SK-N-SH (cell line): ENCODE results near the gene DDX1. TPM values are rescaled to one million over a fixed set of nuclear protein-coding genes. Genes with fewer than 3 reads are reported as not detected.

Source experiments
- CTCF ChIA-PET: fragments of 300-600, 350-600 bp; formaldehyde crosslinking; extraction: SDS; loops from one replicate; lab custom pipeline; 2021; lab: Yijun Ruan, JAX
- POLR2A ChIA-PET: fragments of 350-600 bp; sonication (Branson Sonifier 250); formaldehyde crosslinking; extraction: SDS; loops from one replicate; lab custom pipeline; 2020; ENCODE audit warnings: antibody characterized with exemption, inconsistent platforms; lab: Yijun Ruan, JAX
- DNase-seq: peaks from one replicate; pipeline ENCODE4 v3.0.0; 2012
- H2AFZ ChIP-seq: fragments of 200-600 bp; sonication (generic); 2 replicates; pipeline ENCODE4 v1.8.1; 2016; ENCODE audit warnings: antibody characterized with exemption, mild to moderate bottlenecking, low read depth
- H3F3A ChIP-seq: fragments of 200-600 bp; sonication (generic); replicated peaks from 2 replicates; pipeline ENCODE3; 2016; ENCODE audit warnings: antibody characterized with exemption, mild to moderate bottlenecking; ENCODE audit not compliant: insufficient read depth
- H3K27ac ChIP-seq, 2 experiments: fragments of 200-500 bp in 1 of 2; fragments of 200-600 bp in 1 of 2; sonication (Bioruptor generic) in 1 of 2; sonication (generic), shearing (Covaris generic) in 1 of 2; 2 replicates each; pipeline versions ENCODE4 v1.5.1 to v1.6.1; 2014 to 2016; ENCODE audit warnings: low read depth in 2 of 2, inconsistent platforms in 1 of 2, low read length in 1 of 2, mild to moderate bottlenecking in 1 of 2, mixed read lengths in 1 of 2
- H3K27me3 ChIP-seq: fragments of 200-600 bp; sonication (generic), shearing (Covaris generic); 2 replicates; pipeline ENCODE4 v1.6.1; 2016; ENCODE audit warnings: mixed run types; ENCODE audit not compliant: insufficient read depth
- H3K36me3 ChIP-seq, 2 experiments: fragments of 200-500 bp in 1 of 2; fragments of 200-600 bp in 1 of 2; sonication (Bioruptor generic) in 1 of 2; sonication (generic) in 1 of 2; replicated peaks in 1 of 2; 2 replicates each; pipeline versions ENCODE3 to v1.5.1; 2014 to 2016; ENCODE audit warnings: low read length in 1 of 2, mild to moderate bottlenecking in 1 of 2; ENCODE audit not compliant: insufficient read depth in 2 of 2, control insufficient read depth in 1 of 2
- H3K4me1 ChIP-seq, 2 experiments: fragments of 200-500 bp in 1 of 2; fragments of 200-600 bp in 1 of 2; sonication (Bioruptor generic) in 1 of 2; sonication (generic), shearing (Covaris generic) in 1 of 2; 2 replicates each; pipeline versions ENCODE4 v1.5.1 to v1.6.1; 2014 to 2016; ENCODE audit warnings: low read depth in 1 of 2, low read length in 1 of 2, mixed run types in 1 of 2; ENCODE audit not compliant: insufficient read depth in 2 of 2, control insufficient read depth in 1 of 2
- H3K4me2 ChIP-seq: fragments of 200-600 bp; sonication (generic), shearing (Covaris generic); 2 replicates; pipeline ENCODE4 v1.6.1; 2017; ENCODE audit warnings: mixed run types
- H3K4me3 ChIP-seq, 2 experiments: fragments of 200-500 bp in 1 of 2; fragments of 200-600 bp in 1 of 2; sonication (Bioruptor generic) in 1 of 2; sonication (generic), shearing (Covaris generic) in 1 of 2; 2 replicates each; pipeline versions ENCODE4 v1.5.1 to v1.8.1; 2014 to 2016; ENCODE audit warnings: low read depth in 2 of 2, inconsistent platforms in 1 of 2, low read length in 1 of 2, mild to moderate bottlenecking in 1 of 2, mixed read lengths in 1 of 2, moderate library complexity in 1 of 2
- H3K79me2 ChIP-seq: fragments of 200-600 bp; sonication (generic); 2 replicates; pipeline ENCODE4 v1.8.1; 2017; ENCODE audit warnings: mild to moderate bottlenecking; ENCODE audit not compliant: insufficient read depth
- H3K9ac ChIP-seq: fragments of 200-600 bp; sonication (generic); 2 replicates; pipeline ENCODE4 v1.6.1; 2017; ENCODE audit warnings: mixed run types
- H3K9me2 ChIP-seq: fragments of 200-600 bp; sonication (generic); 2 replicates; pipeline ENCODE4 v1.6.1; 2017; ENCODE audit warnings: mixed run types
- H3K9me3 ChIP-seq: fragments of 200-600 bp; sonication (generic); 2 replicates; pipeline ENCODE4 v1.6.1; 2017; ENCODE audit warnings: mixed run types, mild to moderate bottlenecking, moderate library complexity
- H4K20me1 ChIP-seq: fragments of 200-600 bp; sonication (generic); 2 replicates; pipeline ENCODE4 v1.6.1; 2017; ENCODE audit warnings: mild to moderate bottlenecking, mixed run types; ENCODE audit not compliant: insufficient read depth
- CHD2 ChIP-seq: fragments of 150-350 bp; IDR thresholded peaks from 2 replicates; pipeline ENCODE4 v1.6.1; 2018; ENCODE audit warnings: low read length; ENCODE audit not compliant: partially characterized antibody
- EP300 ChIP-seq, 2 experiments: IDR thresholded peaks; 2 replicates each; pipeline versions ENCODE4 v1.4.0 to v1.6.1; 2012; ENCODE audit warnings: borderline replicate concordance in 1 of 2, low read depth in 1 of 2, low read length in 1 of 2
- EZH2phosphoT487 ChIP-seq: fragments of 200-600 bp; sonication (generic); IDR thresholded peaks from 2 replicates; pipeline ENCODE4 v1.6.1; 2017; ENCODE audit warnings: low read depth, mixed run types, mild to moderate bottlenecking, antibody characterized with exemption, moderate library complexity, borderline replicate concordance
- FOSL2 ChIP-seq: IDR thresholded peaks from 2 replicates; pipeline ENCODE4 v1.4.0; 2012; ENCODE audit warnings: low read depth, mild to moderate bottlenecking, moderate library complexity, borderline replicate concordance
- FOXJ3 ChIP-seq: sonication (generic); formaldehyde crosslinking; IDR thresholded peaks from 2 replicates; pipeline ENCODE4 v1.5.1; 2020; ENCODE audit warnings: mild to moderate bottlenecking, missing genetic modification reagents
- GABPA ChIP-seq: IDR thresholded peaks from 2 replicates; pipeline ENCODE4 v1.4.0; 2012; ENCODE audit warnings: low read depth, mild to moderate bottlenecking
- JUND ChIP-seq: IDR thresholded peaks from 2 replicates; pipeline ENCODE4 v1.4.0; 2012
- MEF2A ChIP-seq: IDR thresholded peaks from 2 replicates; pipeline ENCODE4 v1.4.0; 2012; ENCODE audit warnings: low read depth, borderline replicate concordance
- MXI1 ChIP-seq: IDR thresholded peaks from 2 replicates; pipeline ENCODE4 v1.6.1; 2012; ENCODE audit warnings: mild to moderate bottlenecking, low read depth, low read length, improper control_type of control experiment
- NFIC ChIP-seq: IDR thresholded peaks from 2 replicates; pipeline ENCODE4 v1.4.0; 2012; ENCODE audit warnings: borderline replicate concordance
- POLR2AphosphoS5 ChIP-seq: IDR thresholded peaks from 2 replicates; pipeline ENCODE4 v1.6.1; 2012; ENCODE audit warnings: low read depth, low read length
- RFX5 ChIP-seq: IDR thresholded peaks from 2 replicates; pipeline ENCODE4 v1.6.1; 2012; ENCODE audit warnings: mild to moderate bottlenecking, improper control_type of control experiment, low read length
- TAF1 ChIP-seq: IDR thresholded peaks from 2 replicates; pipeline ENCODE4 v1.6.1; 2012; ENCODE audit warnings: low read depth, mild to moderate bottlenecking, low read length, moderate library complexity, borderline replicate concordance
- TCF12 ChIP-seq: IDR thresholded peaks from 2 replicates; pipeline ENCODE4 v1.4.0; 2012
- TEAD4 ChIP-seq: IDR thresholded peaks from 2 replicates; pipeline ENCODE4 v1.4.0; 2012; ENCODE audit warnings: mild to moderate bottlenecking, borderline replicate concordance; ENCODE audit not compliant: insufficient read depth
- YY1 ChIP-seq: IDR thresholded peaks from 2 replicates; pipeline ENCODE4 v1.4.0; 2012; ENCODE audit warnings: low read depth, mild to moderate bottlenecking
- WGBS: methylation state at CpG from one replicate; pipeline ENCODE4 v1.1.6; 2017; ENCODE audit warnings: low lambda C conversion rate; 5-methylcytosine and 5-hydroxymethylcytosine counted together
- polyA plus RNA-seq, 3 experiments: library from polyadenylated mRNA; depleted of rRNA; stranded (reverse); fragments of >200 nt; gene quantifications; 2 replicates each; pipeline ENCODE4 v1.2.3, GENCODE V29; 2012
- TF ChIP-seq, protein P1 (sequence below): IDR thresholded peaks from 2 replicates; pipeline ENCODE4 v1.6.1; 2012; ENCODE audit warnings: mild to moderate bottlenecking, low read depth, low read length, moderate library complexity
- TF ChIP-seq, protein P2 (sequence below): fragments of 150-350 bp; IDR thresholded peaks from 2 replicates; pipeline ENCODE4 v1.6.1; 2016; ENCODE audit warnings: mild to moderate bottlenecking, low read depth, low read length
- TF ChIP-seq, protein P3 (sequence below): IDR thresholded peaks from 2 replicates; pipeline ENCODE4 v1.4.0; 2012; ENCODE audit warnings: low read depth, borderline replicate concordance
- TF ChIP-seq, protein P4 (sequence below): fragments of 200-600 bp; sonication (generic); IDR thresholded peaks from 2 replicates; pipeline ENCODE4 v1.6.1; 2017; ENCODE audit warnings: antibody characterized with exemption, mild to moderate bottlenecking, moderate library complexity

DDX1 gene
- polyA plus RNA-seq, 1 of the 3 experiments (the other 2 are of a cell fraction), result 54.5 TPM

DNA sequence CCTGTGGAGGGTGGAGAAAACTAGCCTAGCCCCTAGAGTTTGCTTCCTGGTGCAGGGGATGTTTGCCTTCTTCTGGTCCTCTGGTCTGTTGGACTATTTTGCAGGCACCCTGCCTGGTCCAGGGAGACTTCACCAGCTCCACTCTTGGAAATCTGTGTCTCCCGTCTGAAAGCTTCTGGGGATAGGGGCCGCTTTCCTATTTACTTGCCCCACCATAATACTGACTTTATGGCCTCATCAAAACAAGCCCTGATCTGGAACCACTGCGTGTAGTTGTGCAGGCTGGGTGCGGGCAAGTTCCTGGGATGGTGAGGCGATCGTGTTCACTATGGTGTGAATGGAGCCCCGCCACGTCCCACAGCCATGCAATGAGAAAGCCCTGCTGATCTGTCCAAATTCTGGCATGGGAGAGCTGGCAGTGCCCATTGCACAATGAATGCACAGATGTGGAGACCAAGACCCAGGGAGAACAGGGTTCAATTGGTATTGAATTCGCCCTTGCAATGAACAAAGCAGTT is 74.3 kb downstream of the DDX1 start:
- 57% methylated on average over 9 of the region's 9 CpGs for WGBS
- no peak overlapping the region for H2AFZ ChIP-seq
- CTCF ChIA-PET, result interaction anchor here (0.6 kb wide), 1 partner anchor 1079 kb away, joined by 4 read pairs; no protein-coding TSS in a partner anchor
- no peak overlapping the region for H3K4me3 ChIP-seq
- TF ChIP-seq JUND (no peak), MEF2A (no peak), MXI1 (no peak), EP300 (IDR thresholded peaks at IDR 0.05; ENCODE audit: borderline replicate concordance in 1 of 2, low read depth in 1 of 2, low read length in 1 of 2) (no peak), RFX5 (no peak), FOXJ3 (CRISPR knock-in tag) (no peak), TCF12 (no peak), POLR2AphosphoS5 (no peak), YY1 (no peak), FOSL2 (no peak), CHD2 (no peak), TEAD4 (no peak), EZH2phosphoT487 (no peak), GABPA (no peak), NFIC (no peak), TAF1 (no peak)
- TF ChIP-seq, protein P1, sequence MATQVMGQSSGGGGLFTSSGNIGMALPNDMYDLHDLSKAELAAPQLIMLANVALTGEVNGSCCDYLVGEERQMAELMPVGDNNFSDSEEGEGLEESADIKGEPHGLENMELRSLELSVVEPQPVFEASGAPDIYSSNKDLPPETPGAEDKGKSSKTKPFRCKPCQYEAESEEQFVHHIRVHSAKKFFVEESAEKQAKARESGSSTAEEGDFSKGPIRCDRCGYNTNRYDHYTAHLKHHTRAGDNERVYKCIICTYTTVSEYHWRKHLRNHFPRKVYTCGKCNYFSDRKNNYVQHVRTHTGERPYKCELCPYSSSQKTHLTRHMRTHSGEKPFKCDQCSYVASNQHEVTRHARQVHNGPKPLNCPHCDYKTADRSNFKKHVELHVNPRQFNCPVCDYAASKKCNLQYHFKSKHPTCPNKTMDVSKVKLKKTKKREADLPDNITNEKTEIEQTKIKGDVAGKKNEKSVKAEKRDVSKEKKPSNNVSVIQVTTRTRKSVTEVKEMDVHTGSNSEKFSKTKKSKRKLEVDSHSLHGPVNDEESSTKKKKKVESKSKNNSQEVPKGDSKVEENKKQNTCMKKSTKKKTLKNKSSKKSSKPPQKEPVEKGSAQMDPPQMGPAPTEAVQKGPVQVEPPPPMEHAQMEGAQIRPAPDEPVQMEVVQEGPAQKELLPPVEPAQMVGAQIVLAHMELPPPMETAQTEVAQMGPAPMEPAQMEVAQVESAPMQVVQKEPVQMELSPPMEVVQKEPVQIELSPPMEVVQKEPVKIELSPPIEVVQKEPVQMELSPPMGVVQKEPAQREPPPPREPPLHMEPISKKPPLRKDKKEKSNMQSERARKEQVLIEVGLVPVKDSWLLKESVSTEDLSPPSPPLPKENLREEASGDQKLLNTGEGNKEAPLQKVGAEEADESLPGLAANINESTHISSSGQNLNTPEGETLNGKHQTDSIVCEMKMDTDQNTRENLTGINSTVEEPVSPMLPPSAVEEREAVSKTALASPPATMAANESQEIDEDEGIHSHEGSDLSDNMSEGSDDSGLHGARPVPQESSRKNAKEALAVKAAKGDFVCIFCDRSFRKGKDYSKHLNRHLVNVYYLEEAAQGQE, result no peak
- TF ChIP-seq, protein P2, sequence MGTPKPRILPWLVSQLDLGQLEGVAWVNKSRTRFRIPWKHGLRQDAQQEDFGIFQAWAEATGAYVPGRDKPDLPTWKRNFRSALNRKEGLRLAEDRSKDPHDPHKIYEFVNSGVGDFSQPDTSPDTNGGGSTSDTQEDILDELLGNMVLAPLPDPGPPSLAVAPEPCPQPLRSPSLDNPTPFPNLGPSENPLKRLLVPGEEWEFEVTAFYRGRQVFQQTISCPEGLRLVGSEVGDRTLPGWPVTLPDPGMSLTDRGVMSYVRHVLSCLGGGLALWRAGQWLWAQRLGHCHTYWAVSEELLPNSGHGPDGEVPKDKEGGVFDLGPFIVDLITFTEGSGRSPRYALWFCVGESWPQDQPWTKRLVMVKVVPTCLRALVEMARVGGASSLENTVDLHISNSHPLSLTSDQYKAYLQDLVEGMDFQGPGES, result no peak
- TF ChIP-seq, protein P3, sequence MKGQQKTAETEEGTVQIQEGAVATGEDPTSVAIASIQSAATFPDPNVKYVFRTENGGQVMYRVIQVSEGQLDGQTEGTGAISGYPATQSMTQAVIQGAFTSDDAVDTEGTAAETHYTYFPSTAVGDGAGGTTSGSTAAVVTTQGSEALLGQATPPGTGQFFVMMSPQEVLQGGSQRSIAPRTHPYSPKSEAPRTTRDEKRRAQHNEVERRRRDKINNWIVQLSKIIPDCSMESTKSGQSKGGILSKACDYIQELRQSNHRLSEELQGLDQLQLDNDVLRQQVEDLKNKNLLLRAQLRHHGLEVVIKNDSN, result no peak
- TF ChIP-seq, protein P4, sequence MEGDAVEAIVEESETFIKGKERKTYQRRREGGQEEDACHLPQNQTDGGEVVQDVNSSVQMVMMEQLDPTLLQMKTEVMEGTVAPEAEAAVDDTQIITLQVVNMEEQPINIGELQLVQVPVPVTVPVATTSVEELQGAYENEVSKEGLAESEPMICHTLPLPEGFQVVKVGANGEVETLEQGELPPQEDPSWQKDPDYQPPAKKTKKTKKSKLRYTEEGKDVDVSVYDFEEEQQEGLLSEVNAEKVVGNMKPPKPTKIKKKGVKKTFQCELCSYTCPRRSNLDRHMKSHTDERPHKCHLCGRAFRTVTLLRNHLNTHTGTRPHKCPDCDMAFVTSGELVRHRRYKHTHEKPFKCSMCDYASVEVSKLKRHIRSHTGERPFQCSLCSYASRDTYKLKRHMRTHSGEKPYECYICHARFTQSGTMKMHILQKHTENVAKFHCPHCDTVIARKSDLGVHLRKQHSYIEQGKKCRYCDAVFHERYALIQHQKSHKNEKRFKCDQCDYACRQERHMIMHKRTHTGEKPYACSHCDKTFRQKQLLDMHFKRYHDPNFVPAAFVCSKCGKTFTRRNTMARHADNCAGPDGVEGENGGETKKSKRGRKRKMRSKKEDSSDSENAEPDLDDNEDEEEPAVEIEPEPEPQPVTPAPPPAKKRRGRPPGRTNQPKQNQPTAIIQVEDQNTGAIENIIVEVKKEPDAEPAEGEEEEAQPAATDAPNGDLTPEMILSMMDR, result no peak
- no peaks in the 10 kb centered on the region for H3F3A ChIP-seq
- H3K9me3 ChIP-seq, result no peaks in the 10 kb centered on the region
- DNase-seq, result no peak
- no peak overlapping the region for H3K9ac ChIP-seq
- H3K4me2 ChIP-seq, result no peak overlapping the region
- H3K36me3 ChIP-seq, result no peaks in the 10 kb centered on the region
- no peaks in the 10 kb centered on the region for H3K9me2 ChIP-seq
- H3K27ac ChIP-seq, result no peak overlapping the region
- no peaks in the 10 kb centered on the region for H3K79me2 ChIP-seq
- H3K4me1 ChIP-seq, result no peaks in the 10 kb centered on the region; a peak in 1 of 4 replicates
- POLR2A ChIA-PET, result no interaction called here
- no peaks in the 10 kb centered on the region for H3K27me3 ChIP-seq
- no peaks in the 10 kb centered on the region for H4K20me1 ChIP-seq
